H9 (cell line): ENCODE measurements around the gene LIG4. TPM values are rescaled to one million over a fixed set of nuclear protein-coding genes. Genes with fewer than 3 reads are reported as not detected.

Experiments
- DNase-seq: peaks from one replicate; pipeline ENCODE4 v3.0.0-alpha.2; 2017
- H2AFZ ChIP-seq: one replicate; pipeline ENCODE4 v1.6.1; 2013; ENCODE audit warnings: mild to moderate bottlenecking, low read length, control low read depth, moderate library complexity
- H2AK5ac ChIP-seq: 2 replicates; pipeline ENCODE4 v1.6.1; 2013; ENCODE audit warnings: low read length, control low read depth, mixed read lengths; ENCODE audit not compliant: insufficient read length
- H2BK120ac ChIP-seq: one replicate; pipeline ENCODE4 v1.6.1; 2013; ENCODE audit warnings: low read depth, mild to moderate bottlenecking, low read length, control low read depth, inconsistent platforms; ENCODE audit not compliant: poor library complexity, severe bottlenecking
- H2BK12ac ChIP-seq: 2 replicates; pipeline ENCODE4 v1.6.1; 2013; ENCODE audit warnings: low read length, control low read depth, mixed read lengths, low read depth; ENCODE audit not compliant: insufficient read length
- H2BK15ac ChIP-seq: 2 replicates; pipeline ENCODE4 v1.6.1; 2013; ENCODE audit warnings: low read depth, low read length, control low read depth
- H2BK20ac ChIP-seq: one replicate; pipeline ENCODE4 v1.6.1; 2013; ENCODE audit warnings: low read depth, mild to moderate bottlenecking, low read length, control low read depth, inconsistent platforms; ENCODE audit not compliant: poor library complexity, severe bottlenecking
- H2BK5ac ChIP-seq: 2 replicates; pipeline ENCODE4 v1.6.1; 2013; ENCODE audit warnings: low read length, control low read depth, mixed read lengths; ENCODE audit not compliant: insufficient read length
- H3K14ac ChIP-seq: 2 replicates; pipeline ENCODE4 v1.6.1; 2013; ENCODE audit warnings: low read length, control low read depth; ENCODE audit not compliant: insufficient read depth
- H3K18ac ChIP-seq: 2 replicates; pipeline ENCODE4 v1.6.1; 2013; ENCODE audit warnings: low read depth, mild to moderate bottlenecking, mixed read lengths, low read length, control low read depth; ENCODE audit not compliant: insufficient read length
- H3K23ac ChIP-seq: 2 replicates; pipeline ENCODE4 v1.6.1; 2013; ENCODE audit warnings: low read length, control low read depth, mixed read lengths, low read depth; ENCODE audit not compliant: insufficient read length
- H3K23me2 ChIP-seq: 2 replicates; pipeline ENCODE4 v1.6.1; 2013; ENCODE audit warnings: low read depth, mild to moderate bottlenecking, mixed read lengths, low read length, control low read depth; ENCODE audit not compliant: insufficient read length, poor library complexity, severe bottlenecking
- H3K27ac ChIP-seq: 2 replicates; pipeline ENCODE4 v1.5.1; 2013; ENCODE audit warnings: low read length, control low read depth, mixed read lengths, low read depth; ENCODE audit not compliant: insufficient read length
- H3K27me3 ChIP-seq: 2 replicates; pipeline ENCODE4 v1.6.1; 2013; ENCODE audit warnings: low read length, control low read depth, inconsistent platforms; ENCODE audit not compliant: insufficient read depth
- H3K4ac ChIP-seq: 2 replicates; pipeline ENCODE4 v1.6.1; 2013; ENCODE audit warnings: low read depth, mild to moderate bottlenecking, control low read depth, inconsistent platforms, low read length, moderate library complexity
- H3K4me1 ChIP-seq: 2 replicates; pipeline ENCODE4 v1.6.1; 2013; ENCODE audit warnings: low read length, control low read depth, inconsistent platforms; ENCODE audit not compliant: insufficient read depth
- H3K4me2 ChIP-seq: 2 replicates; pipeline ENCODE4 v1.6.1; 2013; ENCODE audit warnings: low read length, control low read depth, mixed read lengths; ENCODE audit not compliant: insufficient read length, insufficient read depth
- H3K56ac ChIP-seq: 2 replicates; pipeline ENCODE4 v1.6.1; 2013; ENCODE audit warnings: low read depth, mild to moderate bottlenecking, mixed read lengths, low read length, control low read depth; ENCODE audit not compliant: insufficient read length
- H3K79me1 ChIP-seq: 2 replicates; pipeline ENCODE4 v1.6.1; 2013; ENCODE audit warnings: low read depth, mild to moderate bottlenecking, moderate library complexity, low read length, control low read depth, inconsistent platforms; ENCODE audit not compliant: insufficient read depth, poor library complexity, severe bottlenecking
- H3K79me2 ChIP-seq: 2 replicates; pipeline ENCODE4 v1.6.1; 2013; ENCODE audit warnings: low read length, control low read depth, inconsistent platforms; ENCODE audit not compliant: insufficient read depth
- H3K9ac ChIP-seq: 2 replicates; pipeline ENCODE4 v1.6.1; 2013; ENCODE audit warnings: low read length, control low read depth, mixed read lengths; ENCODE audit not compliant: insufficient read length; ENCODE audit errors: extremely low read depth
- H3K9me3 ChIP-seq: one replicate; pipeline ENCODE4 v1.6.1; 2013; ENCODE audit warnings: low read depth, low read length, inconsistent platforms; ENCODE audit not compliant: control insufficient read depth
- H3T11ph ChIP-seq: one replicate; pipeline ENCODE4 v1.6.1; 2013; ENCODE audit warnings: mild to moderate bottlenecking, low read length, control low read depth, inconsistent platforms
- H4K20me1 ChIP-seq: one replicate; pipeline ENCODE4 v1.6.1; 2013; ENCODE audit not compliant: control insufficient read depth, insufficient read length, insufficient read depth
- H4K5ac ChIP-seq: 2 replicates; pipeline ENCODE4 v1.6.1; 2013; ENCODE audit warnings: low read depth, mild to moderate bottlenecking, mixed read lengths, low read length, control low read depth; ENCODE audit not compliant: insufficient read length
- H4K8ac ChIP-seq: replicated peaks from 2 replicates; pipeline ENCODE4 v1.6.1; 2013; ENCODE audit warnings: low read length, control low read depth, mixed read lengths, low read depth; ENCODE audit not compliant: insufficient read length
- H4K91ac ChIP-seq: 2 replicates; pipeline ENCODE4 v1.6.1; 2013; ENCODE audit warnings: low read depth, mild to moderate bottlenecking, moderate library complexity, mixed read lengths, low read length, control low read depth; ENCODE audit not compliant: insufficient read length
- H3K27ac Mint-ChIP-seq, 3 experiments: 2 replicates in 2 of 3; 3 replicates in 1 of 3; pipeline ENCODE4 v1.8.0; 2020 to 2021; ENCODE audit warnings: mixed read lengths in 3 of 3, mild to moderate bottlenecking in 1 of 3, moderate library complexity in 1 of 3
- H3K27me3 Mint-ChIP-seq: 2 replicates; pipeline ENCODE4 v1.8.0; 2021; ENCODE audit warnings: low read depth, mild to moderate bottlenecking, moderate library complexity, mixed read lengths
- H3K36me3 Mint-ChIP-seq, 3 experiments: 2 replicates in 2 of 3; 3 replicates in 1 of 3; pipeline ENCODE4 v1.8.0; 2020 to 2021; ENCODE audit warnings: low read depth in 3 of 3, mixed read lengths in 3 of 3; ENCODE audit not compliant: insufficient read depth in 1 of 3
- H3K4me1 Mint-ChIP-seq, 2 experiments: 2 replicates each; pipeline ENCODE4 v1.8.0; 2020; ENCODE audit warnings: mixed read lengths in 2 of 2
- H3K4me3 Mint-ChIP-seq, 2 experiments: 2 replicates in 1 of 2; 3 replicates in 1 of 2; pipeline ENCODE4 v1.8.0; 2020 to 2021; ENCODE audit warnings: mild to moderate bottlenecking in 2 of 2, mixed read lengths in 2 of 2, moderate library complexity in 1 of 2
- H3K9me3 Mint-ChIP-seq, 2 experiments: 2 replicates in 1 of 2; 3 replicates in 1 of 2; pipeline ENCODE4 v1.8.0; 2020; ENCODE audit warnings: mild to moderate bottlenecking in 2 of 2, mixed read lengths in 2 of 2, moderate library complexity in 1 of 2
- total RNA-seq: library from RNA; stranded (reverse); gene quantifications from 2 replicates; pipeline ENCODE4 v1.2.1, GENCODE V29; 2021
- TF ChIP-seq, protein P1 (sequence below): fragments of 200-600 bp; sonication (generic); conservative IDR thresholded peaks from 3 replicates; pipeline ENCODE4 v1.8.0; 2021; ENCODE audit warnings: antibody characterized with exemption, mild to moderate bottlenecking

LIG4 gene
- total RNA-seq, 1 experiment from 2014 or later, result 5.6 TPM

DNA sequence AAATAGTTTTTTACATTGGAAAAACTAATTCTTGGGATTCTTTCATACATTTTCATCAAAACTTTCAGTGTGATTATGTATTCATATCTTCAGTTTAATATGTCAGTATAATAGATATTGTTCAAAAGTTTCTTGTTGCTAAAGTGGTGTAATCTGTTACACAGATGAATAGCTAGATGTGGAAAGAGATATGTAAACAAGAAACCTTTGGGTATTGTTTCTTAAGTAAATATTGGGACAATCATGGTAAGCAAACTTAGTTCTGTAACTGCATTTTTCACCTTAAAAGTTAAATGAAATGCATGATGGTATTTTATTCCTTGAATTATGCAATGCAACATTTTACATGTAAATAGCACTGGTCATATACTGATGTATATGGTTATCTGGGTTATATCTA lies 15.0 kb upstream of the LIG4 start:
- no peaks in the 10 kb centered on the region for H3K79me2 ChIP-seq
- no peak overlapping the region for H3K27ac Mint-ChIP-seq

More for the DNA sequence above, 15.0 kb upstream of the LIG4 start:
- H3K4me2 ChIP-seq, result no peak overlapping the region
- H3K18ac ChIP-seq, result no peak overlapping the region
- H3K23ac ChIP-seq, result no peak overlapping the region
- no peak overlapping the region for H3K27ac ChIP-seq
- H3K27me3 Mint-ChIP-seq, result no peaks in the 10 kb centered on the region
- no peaks in the 10 kb centered on the region for H3K9me3 Mint-ChIP-seq
- no peaks in the 10 kb centered on the region for H4K20me1 ChIP-seq
- H3K4me1 ChIP-seq, result no peaks in the 10 kb centered on the region
- DNase-seq, result no peak
- H2BK15ac ChIP-seq, result no peak overlapping the region
- H4K5ac ChIP-seq, result no peak overlapping the region
- no peak overlapping the region for H2BK12ac ChIP-seq
- no peak overlapping the region for H3K14ac ChIP-seq
- H2AFZ ChIP-seq, result no peak overlapping the region
- H2BK20ac ChIP-seq, result no peak overlapping the region
- peaks cover 0 to 5% (median 0%) of the 10 kb centered on the region in 3 experiments; a peak in 2 of 7 replicates for H3K36me3 Mint-ChIP-seq
- no peak overlapping the region for H4K8ac ChIP-seq
- H3K4ac ChIP-seq, result no peak overlapping the region
- no peak overlapping the region for H4K91ac ChIP-seq
- no peak overlapping the region for H3K9ac ChIP-seq
- H2BK5ac ChIP-seq, result no peak overlapping the region
- no peak overlapping the region for H3K4me3 Mint-ChIP-seq
- peaks cover 0 to 2% of the 10 kb centered on the region in 2 experiments; a peak in 1 of 4 replicates for H3K4me1 Mint-ChIP-seq
- no peaks in the 10 kb centered on the region for H3K79me1 ChIP-seq
- no peaks in the 10 kb centered on the region for H3K23me2 ChIP-seq
- TF ChIP-seq, protein P1, sequence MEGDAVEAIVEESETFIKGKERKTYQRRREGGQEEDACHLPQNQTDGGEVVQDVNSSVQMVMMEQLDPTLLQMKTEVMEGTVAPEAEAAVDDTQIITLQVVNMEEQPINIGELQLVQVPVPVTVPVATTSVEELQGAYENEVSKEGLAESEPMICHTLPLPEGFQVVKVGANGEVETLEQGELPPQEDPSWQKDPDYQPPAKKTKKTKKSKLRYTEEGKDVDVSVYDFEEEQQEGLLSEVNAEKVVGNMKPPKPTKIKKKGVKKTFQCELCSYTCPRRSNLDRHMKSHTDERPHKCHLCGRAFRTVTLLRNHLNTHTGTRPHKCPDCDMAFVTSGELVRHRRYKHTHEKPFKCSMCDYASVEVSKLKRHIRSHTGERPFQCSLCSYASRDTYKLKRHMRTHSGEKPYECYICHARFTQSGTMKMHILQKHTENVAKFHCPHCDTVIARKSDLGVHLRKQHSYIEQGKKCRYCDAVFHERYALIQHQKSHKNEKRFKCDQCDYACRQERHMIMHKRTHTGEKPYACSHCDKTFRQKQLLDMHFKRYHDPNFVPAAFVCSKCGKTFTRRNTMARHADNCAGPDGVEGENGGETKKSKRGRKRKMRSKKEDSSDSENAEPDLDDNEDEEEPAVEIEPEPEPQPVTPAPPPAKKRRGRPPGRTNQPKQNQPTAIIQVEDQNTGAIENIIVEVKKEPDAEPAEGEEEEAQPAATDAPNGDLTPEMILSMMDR, result no peak
- no peak overlapping the region for H2BK120ac ChIP-seq
- no peaks in the 10 kb centered on the region for H3K9me3 ChIP-seq
- H2AK5ac ChIP-seq, result no peak overlapping the region
- H3K56ac ChIP-seq, result no peak overlapping the region
- no peak overlapping the region for H3T11ph ChIP-seq
- H3K27me3 ChIP-seq, result no peaks in the 10 kb centered on the region
